ENCODE data around the gene ARHGAP5.
A peak's percentile ranks its signal among the peaks of the same experiment; 100 is the strongest.

The ARHGAP5 gene

DNA sequence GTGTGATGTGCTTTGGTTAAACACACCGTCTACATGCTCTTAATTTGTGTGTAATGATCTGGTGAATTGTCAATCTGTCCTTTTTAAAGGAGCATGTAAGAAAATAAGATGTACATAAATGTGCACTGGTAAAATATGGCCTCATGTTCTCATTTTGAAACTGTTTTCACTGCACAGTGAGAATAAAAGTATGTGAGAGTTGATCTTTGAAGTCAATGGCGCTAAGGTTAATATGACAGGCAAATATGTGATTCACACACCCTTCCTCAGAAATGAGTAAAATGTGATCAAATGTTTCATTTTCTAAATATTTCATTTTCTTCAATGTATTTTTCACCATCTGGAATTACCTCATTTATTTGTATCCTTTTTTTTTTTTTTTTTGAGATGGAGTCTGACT lies 116.4 kb downstream of the ARHGAP5 start:
- in situ Hi-C loops (cut with MboI; ENCODE audit: low sequenced_read_pairs, unreplicated experiment), result no loop called here
- no peak for DNase-seq (ENCODE audit: low spot score)
- TF ChIP-seq, protein P1, sequence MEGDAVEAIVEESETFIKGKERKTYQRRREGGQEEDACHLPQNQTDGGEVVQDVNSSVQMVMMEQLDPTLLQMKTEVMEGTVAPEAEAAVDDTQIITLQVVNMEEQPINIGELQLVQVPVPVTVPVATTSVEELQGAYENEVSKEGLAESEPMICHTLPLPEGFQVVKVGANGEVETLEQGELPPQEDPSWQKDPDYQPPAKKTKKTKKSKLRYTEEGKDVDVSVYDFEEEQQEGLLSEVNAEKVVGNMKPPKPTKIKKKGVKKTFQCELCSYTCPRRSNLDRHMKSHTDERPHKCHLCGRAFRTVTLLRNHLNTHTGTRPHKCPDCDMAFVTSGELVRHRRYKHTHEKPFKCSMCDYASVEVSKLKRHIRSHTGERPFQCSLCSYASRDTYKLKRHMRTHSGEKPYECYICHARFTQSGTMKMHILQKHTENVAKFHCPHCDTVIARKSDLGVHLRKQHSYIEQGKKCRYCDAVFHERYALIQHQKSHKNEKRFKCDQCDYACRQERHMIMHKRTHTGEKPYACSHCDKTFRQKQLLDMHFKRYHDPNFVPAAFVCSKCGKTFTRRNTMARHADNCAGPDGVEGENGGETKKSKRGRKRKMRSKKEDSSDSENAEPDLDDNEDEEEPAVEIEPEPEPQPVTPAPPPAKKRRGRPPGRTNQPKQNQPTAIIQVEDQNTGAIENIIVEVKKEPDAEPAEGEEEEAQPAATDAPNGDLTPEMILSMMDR (IDR thresholded peaks at IDR 0.05; ENCODE audit: borderline replicate concordance, control extremely low read depth, extremely low read depth, insufficient read depth, missing control alignments), result no peak

DNA sequence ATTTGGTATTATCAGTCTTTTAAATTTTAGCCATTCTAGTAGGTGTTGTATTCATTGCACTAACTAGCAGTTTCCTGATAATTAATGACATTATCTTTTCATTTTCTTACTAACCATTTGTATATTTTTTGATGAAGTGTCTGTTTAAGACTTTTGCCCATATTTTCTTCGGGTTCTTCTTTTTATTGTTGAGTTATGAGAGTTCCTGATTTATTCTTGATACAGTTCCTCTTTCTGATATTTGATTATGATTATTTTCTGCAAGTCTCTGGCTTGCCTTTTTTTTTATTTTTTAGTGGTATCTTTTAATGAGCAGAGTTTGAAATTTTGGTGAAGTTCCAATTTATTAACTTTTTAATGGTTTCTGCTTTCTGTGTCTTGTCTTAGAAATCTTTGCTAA lies 118.5 kb downstream of the ARHGAP5 start:
- TF ChIP-seq, protein P1 (IDR thresholded peaks at IDR 0.05; ENCODE audit: borderline replicate concordance, control extremely low read depth, extremely low read depth, insufficient read depth, missing control alignments), result no peak
- in situ Hi-C loops (cut with MboI; ENCODE audit: low sequenced_read_pairs, unreplicated experiment), result no loop called here

DNA sequence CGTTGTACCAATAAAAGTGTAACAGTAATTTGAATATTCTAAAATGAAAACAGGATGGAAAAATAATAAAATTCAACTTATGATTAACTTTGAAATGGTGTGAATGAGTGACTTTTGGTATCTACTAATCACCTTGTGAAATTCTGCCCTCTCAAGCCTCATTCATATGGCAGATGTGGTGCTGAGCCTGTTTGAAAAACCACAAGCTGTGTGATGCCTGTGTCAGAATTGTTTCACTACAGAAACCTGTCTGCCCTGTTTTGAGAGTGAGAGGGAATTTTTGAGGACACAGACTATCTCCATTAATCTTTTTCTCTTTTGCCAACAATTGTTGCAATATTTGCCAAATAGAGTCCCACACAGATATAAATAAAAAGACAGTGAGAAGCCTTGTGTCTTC lies 120.8 kb downstream of the ARHGAP5 start:
- in situ Hi-C loops (cut with MboI; ENCODE audit: low sequenced_read_pairs, unreplicated experiment), result no loop called here
- DNase-seq (ENCODE audit: low spot score), result no peak
- TF ChIP-seq, protein P1 (IDR thresholded peaks at IDR 0.05; ENCODE audit: borderline replicate concordance, control extremely low read depth, extremely low read depth, insufficient read depth, missing control alignments), result no peak

More for the DNA sequence above, 118.5 kb downstream of the ARHGAP5 start:
- DNase-seq (ENCODE audit: low spot score), result no peak

- DNase-seq (ENCODE audit: low spot score), result peak; percentile 43
- in situ Hi-C loops (cut with MboI; ENCODE audit: low sequenced_read_pairs, unreplicated experiment), result no loop called here
- TF ChIP-seq, protein P1 (IDR thresholded peaks at IDR 0.05; ENCODE audit: borderline replicate concordance, control extremely low read depth, extremely low read depth, insufficient read depth, missing control alignments), result no peak
Measured at GRCh38 chr14:32200368-32201192, 123.5 kb downstream of the ARHGAP5 start.

GRCh38 chr14:32201193-32201815 lies 124.2 kb downstream of the ARHGAP5 start:
- in situ Hi-C loops (cut with MboI; ENCODE audit: low sequenced_read_pairs, unreplicated experiment), result no loop called here
- TF ChIP-seq, protein P1 (IDR thresholded peaks at IDR 0.05; ENCODE audit: borderline replicate concordance, control extremely low read depth, extremely low read depth, insufficient read depth, missing control alignments), result no peak
- DNase-seq (ENCODE audit: low spot score), result peak; percentile 74

- no peak for DNase-seq (ENCODE audit: low spot score)
- TF ChIP-seq, protein P1 (IDR thresholded peaks at IDR 0.05; ENCODE audit: borderline replicate concordance, control extremely low read depth, extremely low read depth, insufficient read depth, missing control alignments), result no peak
- in situ Hi-C loops (cut with MboI; ENCODE audit: low sequenced_read_pairs, unreplicated experiment), result no loop called here
Measured at GRCh38 chr14:32201816-32202490, 124.8 kb downstream of the ARHGAP5 start, which contains the start of gene RNU6-7. Gene RNU6-7 (plus strand): TSS chr14:32202045.
